ENCODE data around the gene ANO9.

- TF ChIP-seq POLR2A (IDR thresholded peaks at IDR 0.05) (no peak), CTCF (IDR thresholded peaks at IDR 0.05) (no peak), POLR2AphosphoS5 (IDR thresholded peaks at IDR 0.05) (no peak), EP300 (IDR thresholded peaks at IDR 0.05) (no peak)
Observed at GRCh38 chr11:439315-440064, 2.3 kb downstream of the ANO9 start.

Data from stomach (tissue), 4 donors.